ENCODE results near the gene DNAJC13.

DNA sequence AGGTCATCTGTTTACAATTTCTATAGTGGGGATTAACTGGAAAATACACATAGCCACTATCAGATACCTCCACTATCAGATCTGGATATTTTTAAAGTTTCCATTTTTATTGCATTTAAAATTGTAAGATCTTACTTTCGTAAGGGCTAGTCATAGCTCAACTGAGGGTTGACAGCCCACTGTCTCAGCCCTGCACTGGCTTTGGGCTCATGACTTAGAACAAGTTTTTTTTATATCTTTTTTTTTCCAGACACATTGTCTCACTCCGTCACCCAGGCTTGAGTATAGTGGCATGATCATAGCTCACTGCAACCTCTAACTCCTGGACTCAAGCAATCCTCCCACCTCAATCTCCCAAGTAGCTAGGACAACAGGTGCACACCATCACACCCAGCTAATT lies 48.8 kb upstream of the DNAJC13 start:
- TF ChIP-seq, protein P1, sequence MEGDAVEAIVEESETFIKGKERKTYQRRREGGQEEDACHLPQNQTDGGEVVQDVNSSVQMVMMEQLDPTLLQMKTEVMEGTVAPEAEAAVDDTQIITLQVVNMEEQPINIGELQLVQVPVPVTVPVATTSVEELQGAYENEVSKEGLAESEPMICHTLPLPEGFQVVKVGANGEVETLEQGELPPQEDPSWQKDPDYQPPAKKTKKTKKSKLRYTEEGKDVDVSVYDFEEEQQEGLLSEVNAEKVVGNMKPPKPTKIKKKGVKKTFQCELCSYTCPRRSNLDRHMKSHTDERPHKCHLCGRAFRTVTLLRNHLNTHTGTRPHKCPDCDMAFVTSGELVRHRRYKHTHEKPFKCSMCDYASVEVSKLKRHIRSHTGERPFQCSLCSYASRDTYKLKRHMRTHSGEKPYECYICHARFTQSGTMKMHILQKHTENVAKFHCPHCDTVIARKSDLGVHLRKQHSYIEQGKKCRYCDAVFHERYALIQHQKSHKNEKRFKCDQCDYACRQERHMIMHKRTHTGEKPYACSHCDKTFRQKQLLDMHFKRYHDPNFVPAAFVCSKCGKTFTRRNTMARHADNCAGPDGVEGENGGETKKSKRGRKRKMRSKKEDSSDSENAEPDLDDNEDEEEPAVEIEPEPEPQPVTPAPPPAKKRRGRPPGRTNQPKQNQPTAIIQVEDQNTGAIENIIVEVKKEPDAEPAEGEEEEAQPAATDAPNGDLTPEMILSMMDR (IDR thresholded peaks at IDR 0.05 in 2 of 3, conservative IDR thresholded peaks at IDR 0.05 in 1 of 3; ENCODE audit: borderline replicate concordance in 1 of 3, insufficient read depth in 1 of 3, low read depth in 2 of 3, low read length in 2 of 3), result no peak
- TF ChIP-seq EZH2 (IDR thresholded peaks at IDR 0.05), result no peak
- no peak for TF ChIP-seq POLR2A (IDR thresholded peaks at IDR 0.05; ENCODE audit: borderline replicate concordance, extremely low read depth, insufficient read depth, insufficient read length)
- TF ChIP-seq, protein P2, sequence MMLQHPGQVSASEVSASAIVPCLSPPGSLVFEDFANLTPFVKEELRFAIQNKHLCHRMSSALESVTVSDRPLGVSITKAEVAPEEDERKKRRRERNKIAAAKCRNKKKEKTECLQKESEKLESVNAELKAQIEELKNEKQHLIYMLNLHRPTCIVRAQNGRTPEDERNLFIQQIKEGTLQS (IDR thresholded peaks at IDR 0.05), result no peak
- TF ChIP-seq, protein P3, sequence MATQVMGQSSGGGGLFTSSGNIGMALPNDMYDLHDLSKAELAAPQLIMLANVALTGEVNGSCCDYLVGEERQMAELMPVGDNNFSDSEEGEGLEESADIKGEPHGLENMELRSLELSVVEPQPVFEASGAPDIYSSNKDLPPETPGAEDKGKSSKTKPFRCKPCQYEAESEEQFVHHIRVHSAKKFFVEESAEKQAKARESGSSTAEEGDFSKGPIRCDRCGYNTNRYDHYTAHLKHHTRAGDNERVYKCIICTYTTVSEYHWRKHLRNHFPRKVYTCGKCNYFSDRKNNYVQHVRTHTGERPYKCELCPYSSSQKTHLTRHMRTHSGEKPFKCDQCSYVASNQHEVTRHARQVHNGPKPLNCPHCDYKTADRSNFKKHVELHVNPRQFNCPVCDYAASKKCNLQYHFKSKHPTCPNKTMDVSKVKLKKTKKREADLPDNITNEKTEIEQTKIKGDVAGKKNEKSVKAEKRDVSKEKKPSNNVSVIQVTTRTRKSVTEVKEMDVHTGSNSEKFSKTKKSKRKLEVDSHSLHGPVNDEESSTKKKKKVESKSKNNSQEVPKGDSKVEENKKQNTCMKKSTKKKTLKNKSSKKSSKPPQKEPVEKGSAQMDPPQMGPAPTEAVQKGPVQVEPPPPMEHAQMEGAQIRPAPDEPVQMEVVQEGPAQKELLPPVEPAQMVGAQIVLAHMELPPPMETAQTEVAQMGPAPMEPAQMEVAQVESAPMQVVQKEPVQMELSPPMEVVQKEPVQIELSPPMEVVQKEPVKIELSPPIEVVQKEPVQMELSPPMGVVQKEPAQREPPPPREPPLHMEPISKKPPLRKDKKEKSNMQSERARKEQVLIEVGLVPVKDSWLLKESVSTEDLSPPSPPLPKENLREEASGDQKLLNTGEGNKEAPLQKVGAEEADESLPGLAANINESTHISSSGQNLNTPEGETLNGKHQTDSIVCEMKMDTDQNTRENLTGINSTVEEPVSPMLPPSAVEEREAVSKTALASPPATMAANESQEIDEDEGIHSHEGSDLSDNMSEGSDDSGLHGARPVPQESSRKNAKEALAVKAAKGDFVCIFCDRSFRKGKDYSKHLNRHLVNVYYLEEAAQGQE (IDR thresholded peaks at IDR 0.05; ENCODE audit: low read depth), result no peak
- no peak for TF ChIP-seq POLR2AphosphoS5 (IDR thresholded peaks at IDR 0.05; ENCODE audit: low read depth, low read length)
- TF ChIP-seq EZH2phosphoT487 (IDR thresholded peaks at IDR 0.05; ENCODE audit: borderline replicate concordance), result no peak
- no peak for TF ChIP-seq CEBPB (IDR thresholded peaks at IDR 0.05; ENCODE audit: low read depth)
- no peak for TF ChIP-seq ZFX (IDR thresholded peaks at IDR 0.05)
- TF ChIP-seq, protein P4, sequence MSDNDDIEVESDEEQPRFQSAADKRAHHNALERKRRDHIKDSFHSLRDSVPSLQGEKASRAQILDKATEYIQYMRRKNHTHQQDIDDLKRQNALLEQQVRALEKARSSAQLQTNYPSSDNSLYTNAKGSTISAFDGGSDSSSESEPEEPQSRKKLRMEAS (IDR thresholded peaks at IDR 0.05), result no peak
- TF ChIP-seq YY1 (IDR thresholded peaks at IDR 0.05; ENCODE audit: extremely low read depth, insufficient replicate concordance, low read depth, low read length), result no peak
- TF ChIP-seq RAD21 (IDR thresholded peaks at IDR 0.05; ENCODE audit: low read depth), result no peak
